C4-2B (cell line): ENCODE measurements around the gene SLC30A10.
"Not testable (repeated sequence)": the region's sequence is repeated elsewhere in the genome, so short reads cannot be mapped to it uniquely, and the experiment has no call there.

Experiments
- H3K27ac ChIP-seq: fragments of 450-650 bp; 2 replicates; pipeline ENCODE4 v1.5.1; 2017
- ZFX ChIP-seq: fragments of 450-650 bp; IDR thresholded peaks from 2 replicates; pipeline ENCODE4 v1.6.1; 2017
- TF ChIP-seq, protein P1 (sequence below): fragments of 450-650 bp; conservative IDR thresholded peaks from 2 replicates; pipeline ENCODE4 v1.5.1; 2017; ENCODE audit warnings: mild to moderate bottlenecking

The SLC30A10 gene

GRCh38 chr1:219902951-219903350 lies 25.4 kb downstream of the SLC30A10 start:
- TF ChIP-seq, protein P1, sequence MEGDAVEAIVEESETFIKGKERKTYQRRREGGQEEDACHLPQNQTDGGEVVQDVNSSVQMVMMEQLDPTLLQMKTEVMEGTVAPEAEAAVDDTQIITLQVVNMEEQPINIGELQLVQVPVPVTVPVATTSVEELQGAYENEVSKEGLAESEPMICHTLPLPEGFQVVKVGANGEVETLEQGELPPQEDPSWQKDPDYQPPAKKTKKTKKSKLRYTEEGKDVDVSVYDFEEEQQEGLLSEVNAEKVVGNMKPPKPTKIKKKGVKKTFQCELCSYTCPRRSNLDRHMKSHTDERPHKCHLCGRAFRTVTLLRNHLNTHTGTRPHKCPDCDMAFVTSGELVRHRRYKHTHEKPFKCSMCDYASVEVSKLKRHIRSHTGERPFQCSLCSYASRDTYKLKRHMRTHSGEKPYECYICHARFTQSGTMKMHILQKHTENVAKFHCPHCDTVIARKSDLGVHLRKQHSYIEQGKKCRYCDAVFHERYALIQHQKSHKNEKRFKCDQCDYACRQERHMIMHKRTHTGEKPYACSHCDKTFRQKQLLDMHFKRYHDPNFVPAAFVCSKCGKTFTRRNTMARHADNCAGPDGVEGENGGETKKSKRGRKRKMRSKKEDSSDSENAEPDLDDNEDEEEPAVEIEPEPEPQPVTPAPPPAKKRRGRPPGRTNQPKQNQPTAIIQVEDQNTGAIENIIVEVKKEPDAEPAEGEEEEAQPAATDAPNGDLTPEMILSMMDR, result no peak
- TF ChIP-seq ZFX, result no peak
- H3K27ac ChIP-seq, result no peak overlapping the region

DNA sequence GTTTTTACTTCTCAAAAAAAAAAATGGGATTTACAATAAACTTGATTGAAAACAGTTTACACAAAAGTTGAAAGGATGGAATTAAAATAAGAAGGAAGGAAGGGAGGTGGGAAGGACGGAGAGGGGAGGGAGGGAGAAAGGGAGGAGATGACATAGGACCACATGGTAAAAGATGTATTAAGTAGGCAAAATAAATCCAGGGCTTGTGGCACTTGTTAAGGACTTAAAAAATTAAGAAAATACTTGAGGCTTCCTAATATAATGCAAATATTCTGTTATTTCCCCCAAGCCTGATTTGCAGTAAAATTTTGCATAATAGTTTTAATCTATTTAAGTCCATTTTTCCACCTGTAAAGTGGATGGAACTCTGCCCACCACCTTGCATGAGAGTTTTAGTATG lies 27.5 kb downstream of the SLC30A10 start:
- TF ChIP-seq ZFX, result no peak
- TF ChIP-seq, protein P1, result no peak
- H3K27ac ChIP-seq, result no peak overlapping the region

DNA sequence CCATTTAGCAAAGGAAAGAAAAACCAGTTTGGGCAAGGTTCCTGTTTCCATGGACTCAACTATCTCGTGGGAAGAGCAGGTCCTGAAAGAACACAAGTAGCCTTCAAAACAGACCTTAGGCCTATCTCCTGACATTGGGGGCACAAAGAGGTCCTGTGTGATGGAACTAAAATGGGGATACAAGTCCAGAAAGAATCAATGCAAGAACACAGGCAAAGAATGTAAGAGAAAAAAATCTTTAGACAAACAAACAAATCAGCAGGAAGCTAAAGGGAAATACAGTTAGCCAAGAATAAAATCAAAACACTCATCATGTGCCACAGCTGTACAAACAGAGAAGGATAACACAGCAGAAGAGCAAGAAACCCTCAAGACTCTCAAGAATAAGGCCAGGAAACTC lies 28.2 kb downstream of the SLC30A10 start:
- TF ChIP-seq, protein P1, result no peak
- no peak for TF ChIP-seq ZFX
- H3K27ac ChIP-seq, result peak overlapping the region; percentile 21; the same call in 1 of the 2 replicates

- TF ChIP-seq, protein P1, result no peak
- no peak for TF ChIP-seq ZFX
- H3K27ac ChIP-seq, result no peak overlapping the region
Measured at GRCh38 chr1:219898375-219898774, 30.0 kb downstream of the SLC30A10 start.

DNA sequence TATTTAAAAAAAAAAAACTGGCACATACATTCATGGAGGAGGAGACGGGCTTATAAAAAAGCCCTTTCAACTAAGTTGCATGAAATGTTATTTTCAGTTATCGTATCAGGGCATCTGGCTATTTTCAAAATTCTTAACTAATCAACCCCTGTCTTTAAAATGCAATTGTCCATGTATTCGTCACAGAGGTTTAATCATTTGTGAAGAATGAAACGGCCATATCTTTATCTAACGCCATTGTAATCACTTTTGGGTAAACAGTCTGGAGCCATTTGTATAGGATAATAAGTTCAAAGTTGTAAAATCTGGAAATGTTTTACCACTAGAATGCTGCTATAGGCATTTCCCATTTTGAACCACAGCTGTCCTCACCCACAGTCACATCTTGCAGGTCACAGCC lies 30.4 kb downstream of the SLC30A10 start:
- H3K27ac ChIP-seq, result no peak overlapping the region
- TF ChIP-seq, protein P1, result no peak
- TF ChIP-seq ZFX, result no peak

DNA sequence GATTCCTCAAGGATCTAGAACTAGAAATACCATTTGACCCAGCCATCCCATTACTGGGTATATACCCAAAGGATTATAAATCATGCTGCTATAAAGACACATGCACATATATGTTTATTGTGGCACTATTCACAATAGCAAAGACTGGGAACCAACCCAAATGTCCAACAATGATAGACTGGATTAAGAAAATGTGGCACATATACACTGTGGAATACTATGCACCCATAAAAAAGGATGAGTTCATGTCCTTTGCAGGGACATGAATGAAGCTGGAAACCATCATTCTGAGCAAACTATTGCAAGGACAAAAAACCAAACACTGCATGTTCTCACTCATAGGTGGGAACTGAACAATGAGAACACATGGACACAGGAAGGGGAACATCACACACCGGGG lies 36.1 kb downstream of the SLC30A10 start:
- H3K27ac ChIP-seq, result not testable (repeated sequence)

- not testable (repeated sequence) for H3K27ac ChIP-seq
Measured at GRCh38 chr1:219891846-219892245, 36.5 kb downstream of the SLC30A10 start.

- H3K27ac ChIP-seq, result not testable (repeated sequence)
Measured at GRCh38 chr1:219888667-219889066, 39.7 kb downstream of the SLC30A10 start.

GRCh38 chr1:219885680-219886079 lies 42.7 kb downstream of the SLC30A10 start:
- no peak overlapping the region for H3K27ac ChIP-seq
- TF ChIP-seq, protein P1, result no peak
- TF ChIP-seq ZFX, result no peak
